Epithelial cell of esophagus (primary cell): ENCODE results near the gene METRN.

Experiments used
- DNase-seq: peaks from one replicate; pipeline ENCODE4 v3.0.0; 2010; ENCODE audit warnings: low read depth
- H3K4me3 ChIP-seq: 2 replicates; pipeline ENCODE4 v1.5.1; 2011; ENCODE audit warnings: mild to moderate bottlenecking, low read length, control low read depth
- TF ChIP-seq, protein P1 (sequence below): IDR thresholded peaks from 2 replicates; pipeline ENCODE4 v1.5.1; 2011; ENCODE audit warnings: low read depth, mild to moderate bottlenecking, low read length, control low read depth, inconsistent platforms; ENCODE audit not compliant: insufficient read depth; ENCODE audit errors: missing control alignments

The METRN gene

DNA sequence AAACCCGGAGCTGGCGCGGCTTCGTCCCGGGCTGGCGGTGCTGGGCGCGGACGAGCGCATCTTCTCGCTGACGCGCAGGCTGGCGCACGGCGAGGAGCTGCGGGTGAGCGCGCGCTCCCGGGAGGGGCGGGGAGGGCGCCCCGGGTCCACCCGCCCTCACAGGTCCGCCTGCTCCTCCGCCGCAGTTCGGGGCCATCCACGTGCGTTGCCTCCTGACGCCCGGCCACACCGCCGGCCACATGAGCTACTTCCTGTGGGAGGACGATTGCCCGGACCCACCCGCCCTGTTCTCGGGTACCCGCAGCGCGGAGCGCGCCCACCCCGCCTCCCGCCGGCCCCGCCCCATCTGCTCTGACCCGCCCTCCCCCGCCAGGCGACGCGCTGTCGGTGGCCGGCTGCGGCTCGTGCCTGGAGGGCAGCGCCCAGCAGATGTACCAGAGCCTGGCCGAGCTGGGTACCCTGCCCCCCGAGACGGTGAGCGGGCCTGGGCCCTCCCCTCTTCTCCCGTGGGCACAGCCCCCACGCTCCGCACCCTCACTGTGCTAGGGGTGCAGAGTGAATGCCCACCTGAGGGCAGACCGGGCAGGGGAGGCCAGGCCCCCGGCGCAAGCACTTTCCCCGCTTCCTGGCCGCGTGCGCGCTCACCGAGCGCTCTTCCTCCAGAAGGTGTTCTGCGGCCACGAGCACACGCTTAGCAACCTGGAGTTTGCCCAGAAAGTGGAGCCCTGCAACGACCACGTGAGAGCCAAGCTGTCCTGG lies 13.4 kb downstream of the METRN start:
- TF ChIP-seq, protein P1, sequence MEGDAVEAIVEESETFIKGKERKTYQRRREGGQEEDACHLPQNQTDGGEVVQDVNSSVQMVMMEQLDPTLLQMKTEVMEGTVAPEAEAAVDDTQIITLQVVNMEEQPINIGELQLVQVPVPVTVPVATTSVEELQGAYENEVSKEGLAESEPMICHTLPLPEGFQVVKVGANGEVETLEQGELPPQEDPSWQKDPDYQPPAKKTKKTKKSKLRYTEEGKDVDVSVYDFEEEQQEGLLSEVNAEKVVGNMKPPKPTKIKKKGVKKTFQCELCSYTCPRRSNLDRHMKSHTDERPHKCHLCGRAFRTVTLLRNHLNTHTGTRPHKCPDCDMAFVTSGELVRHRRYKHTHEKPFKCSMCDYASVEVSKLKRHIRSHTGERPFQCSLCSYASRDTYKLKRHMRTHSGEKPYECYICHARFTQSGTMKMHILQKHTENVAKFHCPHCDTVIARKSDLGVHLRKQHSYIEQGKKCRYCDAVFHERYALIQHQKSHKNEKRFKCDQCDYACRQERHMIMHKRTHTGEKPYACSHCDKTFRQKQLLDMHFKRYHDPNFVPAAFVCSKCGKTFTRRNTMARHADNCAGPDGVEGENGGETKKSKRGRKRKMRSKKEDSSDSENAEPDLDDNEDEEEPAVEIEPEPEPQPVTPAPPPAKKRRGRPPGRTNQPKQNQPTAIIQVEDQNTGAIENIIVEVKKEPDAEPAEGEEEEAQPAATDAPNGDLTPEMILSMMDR = no peak
- peak; percentile 89 for DNase-seq
- peak overlapping the region; percentile 72 for H3K4me3 ChIP-seq

DNA sequence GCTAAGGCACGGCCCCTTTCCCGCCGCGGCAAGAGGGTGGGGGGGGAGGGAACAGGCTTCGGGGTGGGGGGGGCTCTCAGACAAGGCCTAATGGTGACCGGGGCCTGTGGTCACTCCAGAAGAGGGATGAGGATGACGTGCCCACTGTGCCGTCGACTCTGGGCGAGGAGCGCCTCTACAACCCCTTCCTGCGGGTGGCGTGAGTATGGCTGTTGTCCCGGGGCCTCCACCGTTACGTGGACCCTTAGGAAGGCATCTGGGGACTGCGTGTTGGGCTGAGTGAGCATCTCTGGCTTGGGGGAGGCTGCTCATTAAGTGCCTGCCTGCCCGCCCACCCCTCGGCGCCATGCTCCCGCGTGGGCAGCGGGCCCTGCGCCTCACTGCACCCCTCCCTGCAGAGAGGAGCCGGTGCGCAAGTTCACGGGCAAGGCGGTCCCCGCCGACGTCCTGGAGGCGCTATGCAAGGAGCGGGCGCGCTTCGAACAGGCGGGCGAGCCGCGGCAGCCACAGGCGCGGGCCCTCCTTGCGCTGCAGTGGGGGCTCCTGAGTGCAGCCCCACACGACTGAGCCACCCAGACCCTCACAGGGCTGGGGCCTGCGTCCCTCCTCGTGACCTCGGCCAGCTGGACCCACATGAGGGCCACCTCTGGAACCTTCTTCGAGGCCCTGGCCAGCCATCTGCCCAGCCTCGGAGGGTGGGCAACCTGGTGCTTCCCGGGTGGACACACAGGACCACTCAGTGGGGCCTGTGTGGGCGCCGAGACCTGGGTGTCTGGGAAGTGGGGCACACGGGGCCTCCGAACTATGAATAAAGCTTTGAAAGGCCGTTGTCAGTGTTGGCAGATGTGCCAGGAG lies 14.2 kb downstream of the METRN start:
- DNase-seq = no peak
- peak overlapping the region; percentile 72 for H3K4me3 ChIP-seq
- TF ChIP-seq, protein P1 = no peak

DNA sequence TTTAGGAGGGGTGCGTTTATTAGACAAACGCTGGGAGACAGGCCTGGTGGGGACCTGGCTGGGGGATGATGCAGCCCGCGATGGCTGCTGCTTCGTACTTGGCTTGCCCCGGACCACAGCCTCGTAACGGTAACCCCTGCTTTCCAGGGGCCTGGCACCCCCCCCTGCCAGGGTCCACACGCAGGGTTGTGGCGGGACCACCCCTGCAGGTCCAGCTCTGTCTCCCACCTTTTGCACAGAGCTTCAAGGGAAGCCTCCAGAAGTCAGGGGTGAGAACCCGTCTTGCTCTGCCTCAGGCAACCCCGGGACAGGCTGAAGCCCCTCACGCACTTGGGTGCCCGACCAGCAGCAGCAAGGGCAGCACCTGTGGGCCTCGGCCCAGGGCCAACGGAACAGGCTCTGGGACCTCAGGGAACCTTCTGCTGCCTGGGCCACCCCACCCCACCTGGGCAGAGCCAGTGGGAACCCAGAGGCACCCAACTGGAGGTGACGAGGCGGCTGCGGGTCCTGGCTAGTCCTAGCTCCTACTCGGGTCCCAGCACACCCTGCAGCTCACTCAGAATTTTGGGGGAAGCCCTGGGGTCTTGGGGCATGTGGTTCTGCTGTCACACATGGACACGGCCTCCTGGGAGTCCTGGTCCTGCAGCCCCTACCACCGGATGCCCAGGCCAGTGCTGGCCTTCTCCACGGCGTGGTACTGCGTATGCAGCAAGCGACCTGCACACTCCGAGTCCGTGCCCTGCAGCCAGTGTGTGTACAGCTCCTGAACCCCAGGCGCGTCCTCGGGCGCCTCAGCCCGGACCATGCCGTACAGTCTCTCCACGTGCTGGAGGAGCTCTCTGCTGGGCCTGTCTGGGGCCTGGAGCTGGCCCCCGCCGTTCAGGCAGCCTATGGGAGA lies 15.1 kb downstream of the METRN start:
- no peak for DNase-seq
- H3K4me3 ChIP-seq = no peak overlapping the region
- TF ChIP-seq, protein P1 = no peak

DNA sequence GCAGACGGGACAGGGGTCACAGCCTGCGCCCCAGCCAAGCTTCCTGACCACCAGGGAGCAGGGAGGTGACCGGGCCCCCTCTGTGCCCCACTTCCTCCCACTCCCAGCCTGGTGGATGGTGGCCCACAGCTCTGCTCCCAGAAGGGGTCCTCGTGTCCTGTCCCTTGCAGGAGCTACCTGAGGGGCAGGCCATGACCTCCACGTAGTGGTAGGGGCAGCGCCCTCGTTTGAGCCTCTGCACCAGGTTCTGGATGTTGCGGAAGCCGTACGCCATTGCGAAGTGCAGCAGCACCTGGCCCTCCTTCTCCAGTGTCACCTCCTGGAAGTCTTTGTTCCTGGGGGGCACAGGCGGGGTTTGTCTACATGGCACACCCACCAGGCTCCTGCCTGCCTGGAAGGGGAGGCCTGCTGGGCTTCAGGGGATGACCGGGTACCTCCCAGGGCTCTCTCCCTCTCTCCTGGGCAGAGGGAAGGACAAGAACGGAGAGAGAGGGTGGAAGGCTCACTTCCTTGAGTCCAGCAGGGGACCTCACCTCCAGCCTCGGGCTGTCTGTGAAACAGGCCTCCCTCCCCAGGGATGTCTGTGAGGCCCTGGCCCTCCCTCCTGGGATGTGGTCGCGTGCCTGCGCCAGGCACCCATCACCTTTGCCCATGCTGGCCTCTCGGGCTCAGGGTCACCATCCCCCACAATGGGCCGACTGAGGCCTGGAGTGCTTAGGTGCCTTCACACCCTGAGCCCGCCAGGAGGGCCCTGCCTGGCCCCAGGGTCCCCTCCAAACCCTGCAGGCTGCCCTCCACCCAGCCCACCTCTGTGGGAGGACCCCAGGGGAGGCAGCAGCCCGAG lies 16.0 kb downstream of the METRN start:
- no peak for DNase-seq
- no peak overlapping the region for H3K4me3 ChIP-seq
- TF ChIP-seq, protein P1 = no peak

DNA sequence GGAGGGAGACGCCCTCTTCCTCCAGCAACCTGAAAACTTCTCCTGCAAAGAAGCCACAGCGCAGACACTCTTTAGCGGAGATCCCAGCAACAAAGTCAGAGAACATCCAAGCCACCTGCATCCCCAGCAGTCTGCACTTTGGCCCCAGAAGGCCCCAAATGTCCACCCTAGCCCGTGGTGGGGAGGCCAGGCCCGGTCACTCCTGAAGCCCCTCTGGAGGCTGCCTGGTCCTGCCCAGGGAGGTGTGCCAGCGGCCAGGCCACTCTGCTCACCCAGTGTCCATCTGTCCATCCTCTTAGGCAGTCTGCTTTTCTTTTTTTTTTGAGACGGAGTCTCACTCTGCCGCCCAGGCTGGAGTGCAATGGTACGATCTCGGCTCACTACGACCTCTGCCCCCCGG lies 17.4 kb downstream of the METRN start:
- H3K4me3 ChIP-seq = no peak overlapping the region
- DNase-seq = no peak
- TF ChIP-seq, protein P1 = no peak

DNA sequence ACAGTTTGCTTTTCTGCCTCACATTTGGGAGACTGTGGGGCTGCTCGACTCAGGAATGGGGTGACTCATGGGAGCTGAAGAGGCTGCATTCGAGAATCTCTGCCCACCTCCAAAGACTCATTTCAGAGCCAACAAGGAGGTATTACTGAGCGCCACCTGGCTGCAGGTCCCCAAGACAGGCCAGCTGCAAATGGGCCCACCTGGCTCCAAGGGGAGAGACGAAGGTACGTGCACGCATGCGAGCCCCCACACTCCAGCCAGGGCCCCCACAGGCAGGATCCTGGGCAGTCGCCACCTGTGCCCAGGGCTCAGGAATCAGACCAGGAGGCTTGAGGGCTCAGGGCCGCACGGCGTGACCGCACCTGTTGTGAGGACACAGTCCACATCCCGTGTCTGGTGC lies 18.0 kb downstream of the METRN start:
- DNase-seq = no peak
- TF ChIP-seq, protein P1 = no peak
- no peak overlapping the region for H3K4me3 ChIP-seq
